Activated B cell treated with CpG ODN at 0.5 μM for 24 hours (primary cell): ENCODE measurements around the gene C12orf57. TPM values are rescaled to one million over a fixed set of nuclear protein-coding genes. Genes with fewer than 3 reads are reported as not detected.

Experiments
- ATAC-seq: fragments of 200-7000 bp; cut with Tn5 transposase; one replicate; pipeline ENCODE4 v1.10.0; 2021; ENCODE audit warnings: low read depth, mild to moderate bottlenecking, moderate library complexity
- CTCF ChIA-PET: fragments of 350-600 bp; sonication (Branson Sonifier 250); formaldehyde crosslinking; loops from one replicate; lab custom pipeline; 2021; ENCODE audit warnings: antibody characterized with exemption; lab: Charles Lee
- POLR2A ChIA-PET: fragments of 350-600 bp; sonication (Branson Sonifier 250); formaldehyde crosslinking; loops from one replicate; lab custom pipeline; 2021; ENCODE audit warnings: antibody characterized with exemption; lab: Charles Lee
- DNase-seq: peaks from one replicate; pipeline ENCODE4 v3.0.0; 2022
- H3K27ac Mint-ChIP-seq: one replicate; pipeline ENCODE4 v1.8.0; 2020; ENCODE audit warnings: mixed read lengths
- H3K27me3 Mint-ChIP-seq: one replicate; pipeline ENCODE4 v1.8.0; 2021; ENCODE audit warnings: mixed read lengths
- H3K36me3 Mint-ChIP-seq: one replicate; pipeline ENCODE4 v1.8.0; 2021; ENCODE audit warnings: low read depth, mixed read lengths
- H3K4me1 Mint-ChIP-seq: one replicate; pipeline ENCODE4 v1.8.0; 2021; ENCODE audit warnings: mixed read lengths
- H3K4me3 Mint-ChIP-seq: one replicate; pipeline ENCODE4 v1.8.0; 2020; ENCODE audit warnings: mild to moderate bottlenecking, mixed read lengths
- H3K9me3 Mint-ChIP-seq: one replicate; pipeline ENCODE4 v1.8.0; 2020; ENCODE audit warnings: mixed read lengths
- intact Hi-C: fragments of 100-400 bp; cut with micrococcal nuclease; formaldehyde crosslinking; loops from one replicate; pipeline ENCODE4 v1.15.1; 2024
- total RNA-seq: library from RNA; stranded (reverse); gene quantifications from 2 replicates; pipeline ENCODE4 v1.2.3, GENCODE V29; 2022
- TF ChIP-seq, protein P1 (sequence below): fragments of 200-600 bp; IDR thresholded peaks from one replicate; pipeline ENCODE4 v1.8.0; 2022; ENCODE audit warnings: antibody characterized with exemption, mild to moderate bottlenecking

Gene C12orf57
- total RNA-seq, 1 donor from 2014 or later = 54.8 TPM

- Mint-ChIP-seq H3K36me3 (peaks cover 60% of the 10 kb centered on the region), H3K4me1 (peaks cover 71% of the 10 kb centered on the region), H3K4me3 (peak overlapping the region; percentile 19), H3K9me3 (no peaks in the 10 kb centered on the region), H3K27ac (peak overlapping the region; percentile 98), H3K27me3 (no peaks in the 10 kb centered on the region)
- no peak for ATAC-seq
- no peak for DNase-seq
- ChIA-PET CTCF (interaction anchor here (1.8 to 13.0 kb wide), 6 partner anchors 8 to 94 kb away, joined by 11 to 571 read pairs (median 18); partner anchors contain the start of genes C12orf57, PTPN6, RNU7-1 and SPSB2), POLR2A (interaction anchor here (0.6 to 17.0 kb wide), 5 partner anchors 7 to 355 kb away, joined by 3 to 1516 read pairs (median 9); partner anchors contain the start of genes C12orf57, LPCAT3, PTPN6 and RNU7-1)
- TF ChIP-seq, protein P1, sequence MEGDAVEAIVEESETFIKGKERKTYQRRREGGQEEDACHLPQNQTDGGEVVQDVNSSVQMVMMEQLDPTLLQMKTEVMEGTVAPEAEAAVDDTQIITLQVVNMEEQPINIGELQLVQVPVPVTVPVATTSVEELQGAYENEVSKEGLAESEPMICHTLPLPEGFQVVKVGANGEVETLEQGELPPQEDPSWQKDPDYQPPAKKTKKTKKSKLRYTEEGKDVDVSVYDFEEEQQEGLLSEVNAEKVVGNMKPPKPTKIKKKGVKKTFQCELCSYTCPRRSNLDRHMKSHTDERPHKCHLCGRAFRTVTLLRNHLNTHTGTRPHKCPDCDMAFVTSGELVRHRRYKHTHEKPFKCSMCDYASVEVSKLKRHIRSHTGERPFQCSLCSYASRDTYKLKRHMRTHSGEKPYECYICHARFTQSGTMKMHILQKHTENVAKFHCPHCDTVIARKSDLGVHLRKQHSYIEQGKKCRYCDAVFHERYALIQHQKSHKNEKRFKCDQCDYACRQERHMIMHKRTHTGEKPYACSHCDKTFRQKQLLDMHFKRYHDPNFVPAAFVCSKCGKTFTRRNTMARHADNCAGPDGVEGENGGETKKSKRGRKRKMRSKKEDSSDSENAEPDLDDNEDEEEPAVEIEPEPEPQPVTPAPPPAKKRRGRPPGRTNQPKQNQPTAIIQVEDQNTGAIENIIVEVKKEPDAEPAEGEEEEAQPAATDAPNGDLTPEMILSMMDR = no peak
- intact Hi-C loops = no loop called here
Measured at GRCh38 chr12:6963016-6963731, 19.4 kb downstream of the C12orf57 start.

GRCh38 chr12:6963791-6964413 is 20.1 kb downstream of the C12orf57 start:
- no peak for DNase-seq

GRCh38 chr12:6964605-6965025 is 20.8 kb downstream of the C12orf57 start:
- peaks cover 60% of the 10 kb centered on the region for H3K36me3 Mint-ChIP-seq
- DNase-seq (no peak), ATAC-seq (no peak)
- peak overlapping the region; percentile 86 for H3K27ac Mint-ChIP-seq
- no peaks in the 10 kb centered on the region for H3K27me3 Mint-ChIP-seq
- intact Hi-C loops = loop anchor here (1.0 kb wide), 4 partner anchors 20 to 128 kb away; partner anchors contain the start of genes C12orf57 and C1R
- H3K9me3 Mint-ChIP-seq = no peaks in the 10 kb centered on the region
- no peak overlapping the region for H3K4me3 Mint-ChIP-seq
- ChIA-PET POLR2A (interaction anchor here (0.8 to 17.0 kb wide), 10 partner anchors 9 to 112 kb away, joined by 3 to 1516 read pairs (median 4); partner anchors contain the start of genes C12orf57, LPCAT3, PTPN6 and RNU7-1), CTCF (interaction anchor here (0.7 to 13.0 kb wide), 12 partner anchors 9 to 192 kb away, joined by 3 to 571 read pairs (median 6); partner anchors contain the start of genes C12orf57, LPCAT3, PTPN6 and RNU7-1)
- H3K4me1 Mint-ChIP-seq = peaks cover 70% of the 10 kb centered on the region
- TF ChIP-seq, protein P1 = no peak

More at GRCh38 chr12:6963791-6964413, 20.1 kb downstream of the C12orf57 start:
- peaks cover 61% of the 10 kb centered on the region for H3K36me3 Mint-ChIP-seq
- H3K9me3 Mint-ChIP-seq = no peaks in the 10 kb centered on the region
- H3K4me1 Mint-ChIP-seq = peaks cover 70% of the 10 kb centered on the region
- CTCF ChIA-PET = interaction anchor here (1.0 to 13.0 kb wide), 8 partner anchors 9 to 149 kb away, joined by 4 to 571 read pairs (median 14); partner anchors contain the start of genes C12orf57, PTPN6 and RNU7-1
- peak overlapping the region; percentile 86 for H3K27ac Mint-ChIP-seq
- no peak overlapping the region for H3K4me3 Mint-ChIP-seq
- TF ChIP-seq, protein P1 = no peak
- ATAC-seq = no peak
- no peaks in the 10 kb centered on the region for H3K27me3 Mint-ChIP-seq
- POLR2A ChIA-PET = interaction anchor here (0.8 to 17.0 kb wide), 7 partner anchors 8 to 112 kb away, joined by 3 to 1516 read pairs (median 6); partner anchors contain the start of genes C12orf57, LPCAT3, PTPN6 and RNU7-1
- intact Hi-C loops = no loop called here

GRCh38 chr12:6965026-6965661 is 21.3 kb downstream of the C12orf57 start:
- no peaks in the 10 kb centered on the region for H3K9me3 Mint-ChIP-seq
- POLR2A ChIA-PET = interaction anchor here (0.5 to 17.0 kb wide), 11 partner anchors 9 to 317 kb away, joined by 3 to 1516 read pairs (median 3); partner anchors contain the start of genes C12orf57, LPCAT3, PTPN6 and RNU7-1
- H3K4me3 Mint-ChIP-seq = peak overlapping the region; percentile 11
- no peaks in the 10 kb centered on the region for H3K27me3 Mint-ChIP-seq
- H3K27ac Mint-ChIP-seq = peak overlapping the region; percentile 86
- CTCF ChIA-PET = interaction anchor here (0.7 to 13.0 kb wide), 13 partner anchors 10 to 191 kb away, joined by 3 to 571 read pairs (median 6); partner anchors contain the start of genes C12orf57, LPCAT3, PTPN6 and RNU7-1
- intact Hi-C loops = loop anchor here (1.0 kb wide), 4 partner anchors 21 to 127 kb away; partner anchors contain the start of genes C12orf57 and C1R
- peaks cover 69% of the 10 kb centered on the region for H3K4me1 Mint-ChIP-seq
- DNase-seq (peak; percentile 76), ATAC-seq (peak; percentile 64)
- TF ChIP-seq, protein P1 = no peak
- peaks cover 58% of the 10 kb centered on the region for H3K36me3 Mint-ChIP-seq
